ENCODE measurements around the gene TAT. TPM values are rescaled to one million over a fixed set of nuclear protein-coding genes. Genes with fewer than 3 reads are reported as not detected.

Gene TAT
- 0.02 to 0.10 TPM (median 0.02 TPM) in 3 of 5 replicates, not detected in the others for total RNA-seq (2022; extraction: Qiagen RNA extraction; ENCODE audit: low read depth)

DNA sequence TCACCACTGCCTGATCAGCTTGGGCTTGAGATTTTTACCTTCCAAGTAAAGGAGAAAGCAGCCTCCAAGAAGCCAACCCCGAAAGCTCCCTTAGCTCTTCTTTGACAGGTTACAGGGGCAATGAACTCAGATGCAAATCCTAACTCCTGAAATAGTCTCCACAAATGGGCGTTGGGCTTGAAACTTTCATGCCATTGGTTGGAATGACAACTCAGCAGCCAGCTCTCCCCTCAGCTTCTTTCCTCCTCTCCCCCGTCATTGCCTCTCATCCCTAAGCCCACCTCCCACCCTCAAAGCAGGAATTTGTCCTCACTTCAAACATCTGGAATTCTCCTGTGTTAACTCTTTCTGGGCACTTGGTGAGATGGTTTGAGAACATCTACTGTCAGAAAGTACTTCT is at the start of gene TAT:
Gene TAT (minus strand): TSS at position 122 of the 400 bp plus-strand sequence. CDS start 677 bp downstream, outside the sequence.

DNA sequence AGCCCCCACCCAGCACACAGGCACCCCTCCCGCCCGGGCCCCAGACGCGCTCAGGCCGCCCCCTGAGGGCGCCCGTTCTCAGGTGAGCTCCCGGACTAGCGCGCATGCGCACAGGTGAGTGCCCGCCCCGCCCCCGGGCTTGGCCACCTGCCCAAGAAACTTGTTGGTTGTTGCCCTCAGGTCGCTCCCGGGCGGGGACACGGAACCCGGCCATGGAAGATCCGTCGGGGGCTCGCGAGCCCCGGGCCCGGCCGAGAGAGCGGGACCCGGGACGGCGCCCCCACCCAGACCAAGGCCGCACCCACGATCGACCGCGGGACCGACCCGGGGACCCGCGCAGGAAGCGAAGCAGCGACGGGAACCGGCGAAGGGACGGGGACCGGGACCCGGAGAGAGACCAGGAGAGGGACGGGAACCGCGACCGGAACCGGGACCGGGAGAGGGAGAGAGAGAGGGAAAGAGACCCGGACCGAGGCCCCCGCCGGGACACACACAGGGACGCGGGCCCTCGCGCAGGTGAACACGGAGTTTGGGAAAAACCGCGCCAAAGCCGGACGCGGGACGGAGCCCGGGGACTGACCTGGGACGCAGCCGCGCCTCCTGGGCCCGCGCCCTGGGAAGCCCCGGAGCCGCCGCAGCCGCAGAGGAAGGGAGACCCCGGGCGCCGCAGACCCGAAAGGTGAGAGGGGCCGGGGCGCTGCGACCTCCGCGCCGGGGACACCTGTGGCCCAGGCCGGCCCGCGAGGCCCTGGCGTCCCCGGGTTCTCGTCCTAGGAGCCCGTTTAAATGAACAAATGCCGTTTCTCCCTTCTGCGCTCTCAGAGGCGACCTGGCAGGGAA is 49.3 kb upstream of the TAT start, which contains the start of gene MARVELD3:
Gene MARVELD3 (plus strand): TSS at position 167 of the 840 bp plus-strand sequence. CDS start 46 bp downstream, at position 213.

DNA sequence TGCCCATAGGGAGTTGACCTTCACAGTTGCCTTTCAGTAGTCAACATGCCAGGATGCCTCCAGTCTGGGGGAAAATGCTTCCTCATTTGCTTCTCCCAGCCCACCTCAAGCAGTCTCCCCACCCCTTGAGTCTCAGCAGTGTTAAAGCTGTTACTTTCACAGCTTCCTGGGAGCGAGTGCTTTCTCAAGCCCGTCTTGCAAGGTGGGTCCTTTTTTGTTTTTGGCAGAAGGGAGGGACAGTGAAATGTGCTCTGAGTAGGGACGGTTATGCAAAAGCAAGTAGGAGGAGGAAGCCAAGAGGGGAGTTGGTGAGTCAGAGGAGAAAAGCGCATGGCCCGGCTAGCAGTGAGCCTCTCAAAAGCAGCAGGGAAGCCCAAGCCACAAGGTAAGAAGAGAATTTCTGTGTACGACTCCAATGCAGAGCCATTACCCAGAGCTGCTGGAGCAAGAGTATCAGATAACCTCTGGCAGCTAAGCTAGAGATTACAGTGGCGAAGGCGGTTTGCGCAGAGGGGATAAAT is 50.7 kb downstream of the TAT start, which contains the start of gene CHST4:
Gene CHST4 (plus strand): TSS at position 316 of the 521 bp plus-strand sequence. CDS start 10,252 bp downstream, outside the sequence.

Other genes starting within 250 kb of the TAT start
- 4.7 to 7.7 TPM (median 5.8 TPM) in 5 replicates for gene CALB2, start 218.4 kb downstream of the TAT start, total RNA-seq (2022; extraction: Qiagen RNA extraction; ENCODE audit: low read depth)
- not detected in 5 replicates for gene TLE7, start 135.0 kb downstream of the TAT start, total RNA-seq (2022; extraction: Qiagen RNA extraction; ENCODE audit: low read depth)
- 5.3 to 7.4 TPM (median 6.3 TPM) in 5 replicates for gene ZNF23, start 114.8 kb downstream of the TAT start, total RNA-seq (2022; extraction: Qiagen RNA extraction; ENCODE audit: low read depth)
- gene ZNF19, start 87.8 kb downstream of the TAT start, total RNA-seq (2022; extraction: Qiagen RNA extraction; ENCODE audit: low read depth), result 1.4 to 2.3 TPM (median 1.7 TPM) in 5 replicates
- gene CHST4, start 50.7 kb downstream of the TAT start, total RNA-seq (2022; extraction: Qiagen RNA extraction; ENCODE audit: low read depth), result 0.08 TPM in 1 of 5 replicates, not detected in the others
- 0.29 to 0.54 TPM (median 0.45 TPM) in 5 replicates for gene MARVELD3, start 49.1 kb upstream of the TAT start, total RNA-seq (2022; extraction: Qiagen RNA extraction; ENCODE audit: low read depth)
- gene PHLPP2, start 147.6 kb upstream of the TAT start, total RNA-seq (2022; extraction: Qiagen RNA extraction; ENCODE audit: low read depth), result 8.5 to 10.8 TPM (median 10.6 TPM) in 5 replicates
- 36.1 to 50.0 TPM (median 47.1 TPM) in 5 replicates for gene AP1G1, start 231.7 kb upstream of the TAT start, total RNA-seq (2022; extraction: Qiagen RNA extraction; ENCODE audit: low read depth)

Data from A549 treated with GW870086 at 1 μM for 4 hours (cell line).